Measurements from ENCODE around the gene FDXR.

Gene FDXR

DNA sequence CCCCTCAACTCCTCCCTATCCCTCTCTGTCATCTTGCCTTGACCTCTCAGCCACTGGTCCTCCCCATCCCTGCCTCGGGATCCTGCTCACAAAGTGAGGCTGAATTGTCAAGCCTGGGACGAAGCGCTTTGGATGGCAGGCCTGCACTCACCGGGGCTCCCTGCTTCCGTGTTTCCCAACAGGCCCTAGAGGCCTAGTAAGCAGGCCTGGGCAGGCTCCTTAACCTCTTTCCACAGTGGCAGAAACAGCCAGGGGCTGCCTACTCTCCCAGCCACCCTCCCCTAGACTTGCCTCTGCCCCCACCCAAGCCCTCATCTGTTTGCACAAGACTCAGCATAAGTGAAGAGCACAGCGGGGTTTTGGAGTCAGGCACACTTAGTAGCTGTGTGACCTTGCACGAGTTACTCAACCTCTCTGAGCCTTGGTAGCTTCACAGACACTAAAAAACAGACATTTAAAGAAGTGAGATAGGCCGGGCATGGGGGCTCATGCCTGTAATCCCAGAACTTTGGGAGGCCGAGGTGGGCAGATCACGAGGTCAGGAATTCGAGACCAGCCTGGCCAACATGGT lies 25.7 kb upstream of the FDXR start:
- no peak for DNase-seq

DNA sequence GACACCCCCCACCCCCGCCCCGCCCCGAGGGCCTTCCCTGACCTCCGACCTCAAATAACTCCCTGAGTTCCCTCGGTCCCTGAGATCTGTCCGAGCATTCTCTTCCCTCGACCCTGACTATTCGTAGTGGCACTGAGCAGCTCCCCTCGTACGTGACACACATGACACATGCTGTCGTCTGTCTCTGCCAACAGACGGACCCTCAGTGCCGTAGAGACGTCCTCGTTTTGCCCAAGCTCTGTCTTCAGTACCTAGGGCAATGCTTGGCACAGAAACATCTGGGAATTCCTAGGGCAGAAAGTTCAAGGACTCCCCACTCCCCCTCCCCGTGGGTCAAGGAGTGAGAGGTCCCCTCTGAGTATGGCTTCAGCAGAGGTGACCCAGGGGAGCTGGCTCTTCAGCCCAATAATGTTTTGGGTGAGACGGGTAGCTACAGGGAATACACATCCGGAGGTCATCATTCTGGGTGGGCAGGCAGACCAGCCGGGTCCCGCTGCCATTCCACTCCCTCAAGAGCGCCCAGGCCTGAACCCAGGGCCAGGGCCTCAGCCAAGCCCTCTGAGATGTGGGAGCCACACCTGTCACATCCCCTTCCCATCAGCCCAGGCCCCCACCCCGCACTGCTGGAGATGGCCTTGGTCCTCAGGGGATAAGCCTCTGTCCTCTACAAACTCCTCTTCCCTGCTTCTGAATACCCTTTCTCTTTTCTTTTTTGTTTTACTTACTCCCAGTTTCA lies 21.3 kb upstream of the FDXR start:
- no peak for DNase-seq

DNA sequence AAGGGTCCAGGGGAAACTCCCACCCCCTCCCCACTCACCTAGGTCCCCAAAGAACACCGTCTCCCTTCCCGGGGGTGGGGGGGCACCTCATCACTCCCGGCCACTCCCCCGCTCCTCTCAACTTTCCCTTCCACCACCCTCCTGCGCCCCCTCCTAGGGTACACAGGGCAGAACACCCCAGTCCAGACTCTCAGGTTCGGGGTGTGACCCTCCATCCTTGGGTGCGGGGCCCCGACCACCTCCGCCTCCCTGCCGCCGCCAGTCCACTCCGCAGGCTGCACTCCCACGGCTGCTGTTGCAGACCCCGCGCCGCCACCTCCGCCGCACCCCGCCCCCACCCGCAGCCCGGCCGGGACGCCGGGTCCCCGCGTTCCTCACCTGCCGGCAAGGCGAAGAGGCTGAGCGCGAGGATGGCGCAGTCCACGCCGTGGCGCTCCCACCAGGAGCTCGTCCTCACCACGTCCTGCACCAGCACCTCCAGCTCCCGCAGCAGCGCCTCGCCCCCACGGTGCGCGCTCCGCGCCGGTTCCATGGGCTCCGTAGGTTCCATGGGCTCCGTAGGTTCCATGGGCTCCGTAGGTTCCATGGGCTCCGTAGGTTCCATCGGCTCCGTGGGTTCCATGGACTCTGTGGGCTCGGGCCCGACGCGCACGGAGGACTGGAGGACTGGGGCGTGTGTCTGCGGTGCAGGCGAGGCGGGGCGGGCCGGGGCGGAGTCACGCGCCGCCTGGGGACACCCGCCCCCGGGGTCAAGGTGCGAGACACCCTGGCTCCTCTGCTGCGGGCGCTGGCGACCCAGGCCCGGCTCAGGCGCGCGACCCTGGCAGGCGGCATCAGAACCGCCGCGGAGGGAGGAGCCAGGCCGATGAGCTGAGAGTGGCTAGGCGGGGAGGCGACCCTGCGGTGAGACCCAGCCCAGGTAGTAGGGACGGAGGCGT lies 20.4 kb upstream of the FDXR start, which contains the start of gene FADS6:
TSS of gene FADS6 (minus strand) at position 660 of the 938 bp plus-strand sequence. CDS start at position 622, 38 bp downstream.
- DNase-seq: no peak

DNA sequence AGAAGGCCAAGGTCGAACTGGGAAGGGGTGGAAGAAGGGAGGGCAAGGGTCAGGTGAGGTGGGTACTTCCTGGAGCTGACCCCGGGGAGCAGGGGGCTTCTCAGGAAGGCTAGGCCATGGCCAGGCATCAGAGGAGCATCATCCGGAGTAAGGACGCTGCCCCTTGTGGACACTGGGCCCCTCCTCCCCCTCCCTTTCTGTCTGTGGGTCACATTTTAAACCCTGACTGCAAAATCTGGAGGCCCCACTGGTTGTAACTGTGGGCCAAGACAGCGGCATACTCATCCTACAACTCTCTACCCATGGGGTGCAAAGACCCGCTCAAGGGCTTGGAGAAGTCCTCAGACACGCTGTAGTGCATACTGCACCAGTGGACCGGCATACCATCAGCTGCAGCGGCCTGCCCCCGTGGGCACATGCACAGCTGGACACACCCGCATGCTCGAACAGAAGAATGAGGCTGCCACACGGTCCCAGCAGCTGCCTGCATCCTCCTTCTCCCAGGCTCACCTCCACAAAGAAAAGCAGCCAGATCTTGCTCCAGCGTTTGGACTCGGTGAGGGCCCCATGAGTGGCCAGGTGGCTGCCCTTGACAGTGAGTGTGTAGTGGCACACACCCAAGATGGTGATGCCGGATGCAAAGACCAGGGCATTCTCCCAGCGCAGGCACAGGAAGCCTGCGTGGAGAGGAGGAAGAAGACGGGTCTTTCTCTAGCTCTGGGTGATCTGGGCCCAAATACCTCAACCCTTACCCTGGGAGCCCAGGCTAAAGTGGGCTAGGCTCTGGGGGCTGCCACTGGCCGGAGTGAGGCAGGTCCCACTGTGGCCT lies 19.4 kb upstream of the FDXR start:
- DNase-seq: no peak

DNA sequence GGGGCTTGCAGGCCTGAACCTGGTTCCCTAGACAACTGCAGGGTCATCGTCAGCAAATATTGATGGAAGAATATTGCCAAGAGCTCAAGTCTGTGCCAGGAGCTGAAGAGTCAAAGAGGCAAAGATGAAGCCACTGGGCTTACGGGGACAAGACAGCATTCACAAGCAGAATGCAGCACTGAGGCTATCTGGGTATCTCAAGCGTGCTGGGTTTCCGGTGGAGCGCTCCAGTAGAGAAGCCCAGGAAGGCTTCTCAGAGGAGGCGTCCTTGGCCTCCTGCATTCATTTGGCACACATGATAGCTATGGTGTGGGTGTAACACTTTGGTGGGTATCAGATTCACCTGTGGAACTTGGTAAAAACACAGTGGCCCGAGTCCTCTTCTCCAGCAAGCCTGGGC lies 17.8 kb upstream of the FDXR start:
- DNase-seq: no peak

DNA sequence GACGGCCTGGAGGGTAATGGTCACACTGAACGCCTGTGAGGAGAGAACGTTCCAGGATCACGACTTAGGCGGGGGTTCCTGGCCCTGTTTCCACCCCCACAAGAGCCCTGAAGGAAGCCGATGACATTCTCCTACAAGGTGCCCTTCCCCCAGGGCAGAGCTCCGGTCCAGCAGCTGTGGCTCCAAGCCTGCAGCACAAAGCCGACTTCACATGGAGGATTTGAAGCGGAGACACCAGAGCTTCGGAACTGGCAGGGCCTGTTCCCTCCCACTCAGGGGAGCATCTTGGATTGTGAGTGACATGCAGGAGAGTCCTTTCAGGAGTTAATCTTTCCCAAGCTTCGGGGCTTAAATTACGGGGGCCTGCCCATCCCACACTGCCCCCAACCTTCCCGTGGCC lies 15.7 kb upstream of the FDXR start:
- DNase-seq: no peak

DNA sequence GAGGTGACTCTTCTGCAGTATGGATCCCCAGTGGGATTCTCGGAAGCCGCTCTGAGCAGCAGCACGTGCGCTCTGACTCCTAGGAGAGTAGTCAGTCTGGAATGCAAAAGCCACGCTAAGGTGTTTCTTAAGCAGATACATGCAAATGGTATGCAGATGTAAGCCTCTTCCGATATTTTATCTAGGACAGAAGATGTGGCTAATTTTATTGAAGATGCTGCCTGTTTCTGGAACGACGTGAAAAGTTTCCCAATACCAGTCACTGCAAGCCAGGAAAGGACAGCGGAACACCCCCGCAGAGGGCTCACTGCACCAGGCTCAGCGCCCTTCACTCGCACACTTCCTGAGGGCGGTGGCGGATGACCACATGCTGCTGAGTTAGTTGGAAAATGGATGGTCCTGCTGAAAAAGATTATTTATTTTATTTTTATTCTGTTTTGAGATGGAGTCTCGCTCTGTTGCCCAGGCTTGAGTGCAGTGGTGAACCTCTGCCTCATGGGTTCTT lies 10.5 kb upstream of the FDXR start:
- DNase-seq: no peak

DNA sequence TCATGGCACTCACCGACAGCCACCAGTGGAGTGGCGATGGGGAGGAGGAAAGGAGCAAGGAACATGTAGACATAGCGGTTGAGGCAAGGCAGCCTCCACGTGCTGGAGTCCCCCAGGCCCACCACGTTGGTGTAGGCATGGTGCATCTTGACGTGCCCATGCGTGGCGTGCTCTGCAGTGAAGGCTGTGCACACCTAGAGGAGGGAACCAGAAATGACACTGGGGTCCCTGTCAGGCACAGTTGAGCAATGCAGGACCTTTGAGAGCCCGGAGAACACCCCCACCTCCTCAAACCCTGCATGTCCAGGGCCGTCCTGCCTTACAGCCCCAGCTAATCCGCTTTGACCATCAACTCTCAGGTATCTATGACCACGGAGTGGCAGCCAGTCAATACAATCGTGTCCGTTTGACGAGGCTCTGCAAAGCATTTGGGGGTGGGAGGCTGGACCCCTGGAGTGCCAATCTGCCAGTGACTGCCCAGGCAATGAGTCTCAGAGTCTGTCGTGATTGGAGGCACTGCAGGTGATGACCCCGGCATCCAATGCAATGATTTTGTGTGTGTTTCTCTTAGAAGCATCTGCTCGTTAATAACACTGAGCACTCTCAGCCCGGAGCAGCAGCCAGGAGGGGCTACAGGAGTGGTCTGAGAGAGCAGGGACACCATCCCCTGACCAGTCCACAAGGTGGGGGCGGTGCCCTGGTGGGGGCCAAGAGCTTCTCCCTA lies 9.9 kb upstream of the FDXR start:
- no peak for DNase-seq

DNA sequence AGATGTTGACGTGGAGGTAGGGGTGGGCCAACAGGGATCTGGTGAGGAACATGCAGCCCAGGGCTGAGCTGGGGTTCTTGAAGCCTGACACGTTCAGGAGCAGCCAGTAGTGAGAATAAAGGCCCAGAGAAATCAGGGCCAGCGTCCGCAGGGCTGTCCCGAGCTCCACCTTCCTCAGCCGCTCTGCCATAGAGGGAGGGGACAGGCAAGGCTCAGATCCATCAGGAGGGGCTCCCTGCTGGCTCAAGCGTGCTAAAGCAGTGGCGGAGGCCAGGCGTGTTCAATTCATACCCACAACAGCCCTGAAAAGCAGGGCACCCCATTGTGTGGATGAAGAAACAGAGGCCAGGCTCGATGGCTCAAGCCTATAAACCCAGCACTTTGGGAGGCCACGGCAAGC lies 8.3 kb upstream of the FDXR start:
- no peak for DNase-seq

DNA sequence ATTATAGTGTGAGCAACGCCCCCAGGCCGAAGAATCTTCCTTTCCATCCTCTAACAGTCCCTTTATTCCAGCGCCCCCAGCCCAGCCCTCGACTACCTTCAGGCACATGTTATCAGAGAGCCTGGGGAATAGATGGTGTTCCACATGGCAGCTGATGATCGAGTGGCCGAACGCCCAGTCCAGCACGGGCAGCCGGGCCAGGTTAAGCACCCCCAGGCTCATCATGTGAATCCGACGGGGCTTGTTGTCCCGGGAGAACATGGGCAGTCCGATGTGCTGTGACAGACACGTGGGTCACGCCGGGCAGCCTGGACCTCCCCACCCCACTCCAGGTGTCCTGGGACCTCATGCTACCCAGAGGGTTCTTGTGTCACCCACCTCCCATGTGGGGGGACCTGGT lies 6.5 kb upstream of the FDXR start:
- no peak for DNase-seq

DNA sequence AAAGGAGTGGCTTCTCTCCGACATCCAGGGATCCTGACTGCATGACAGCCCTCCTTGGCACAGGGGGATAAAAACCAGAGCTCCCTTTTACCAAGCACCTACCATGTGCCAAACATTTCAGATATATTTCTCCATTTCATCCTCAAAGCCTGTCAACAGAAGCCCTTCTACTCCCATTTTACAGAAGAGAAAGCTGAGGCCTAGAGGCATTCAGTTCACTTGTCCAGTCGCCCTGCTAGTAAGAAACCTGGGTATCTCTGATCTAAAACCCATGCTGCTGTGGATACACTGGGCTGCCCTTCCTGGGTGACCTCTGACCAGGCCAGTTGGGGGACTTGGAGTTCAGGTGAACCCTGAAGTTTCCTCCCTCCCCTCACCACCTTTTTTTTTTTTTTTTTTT lies 5.9 kb upstream of the FDXR start:
- no peak for DNase-seq

DNA sequence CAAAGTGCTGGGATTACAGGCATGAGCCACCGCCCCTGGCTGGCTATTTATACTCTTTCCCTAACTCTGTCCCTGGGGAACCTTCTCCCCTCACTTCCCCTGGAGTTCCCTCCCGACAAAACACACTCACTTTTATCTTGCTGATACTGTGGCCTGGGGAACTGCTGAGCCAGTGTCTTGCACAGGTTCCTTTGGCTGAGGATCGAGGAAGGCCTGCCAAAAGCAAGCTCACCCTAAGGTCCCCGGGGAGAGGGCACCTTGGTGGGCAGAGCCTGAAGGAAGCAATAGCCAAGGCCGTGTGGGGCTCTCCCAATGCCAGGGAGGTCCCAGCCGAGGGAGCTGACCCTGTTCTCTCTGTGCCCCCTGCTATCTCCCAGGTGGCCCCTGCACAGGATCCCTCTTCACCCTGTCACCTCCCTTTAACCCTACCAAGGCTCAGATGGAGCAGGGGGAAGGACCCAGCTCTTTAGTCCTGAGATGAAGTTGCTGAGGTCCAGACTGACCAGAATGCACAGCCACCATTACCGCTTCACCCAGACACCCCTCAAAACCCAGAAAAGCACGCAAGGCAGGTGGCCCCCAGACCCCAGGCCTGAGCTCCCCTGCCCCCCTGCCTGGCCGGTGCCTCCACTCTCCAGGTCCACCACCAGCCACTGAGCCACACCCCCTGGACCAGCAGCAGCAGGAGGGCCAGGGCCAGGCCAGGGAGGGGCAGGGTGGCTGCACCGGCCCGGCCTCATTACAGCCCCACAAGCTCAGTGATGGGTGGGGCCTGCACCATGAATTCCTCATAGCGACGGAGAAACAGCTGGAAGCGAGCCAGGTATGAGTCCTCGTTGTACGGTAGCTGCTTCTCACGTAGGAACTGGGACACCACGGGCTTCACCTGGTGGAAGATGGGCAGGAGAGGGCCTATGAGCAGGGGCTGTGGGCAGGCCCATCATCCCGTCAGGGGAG lies 5.1 kb upstream of the FDXR start:
- no peak for DNase-seq

DNA sequence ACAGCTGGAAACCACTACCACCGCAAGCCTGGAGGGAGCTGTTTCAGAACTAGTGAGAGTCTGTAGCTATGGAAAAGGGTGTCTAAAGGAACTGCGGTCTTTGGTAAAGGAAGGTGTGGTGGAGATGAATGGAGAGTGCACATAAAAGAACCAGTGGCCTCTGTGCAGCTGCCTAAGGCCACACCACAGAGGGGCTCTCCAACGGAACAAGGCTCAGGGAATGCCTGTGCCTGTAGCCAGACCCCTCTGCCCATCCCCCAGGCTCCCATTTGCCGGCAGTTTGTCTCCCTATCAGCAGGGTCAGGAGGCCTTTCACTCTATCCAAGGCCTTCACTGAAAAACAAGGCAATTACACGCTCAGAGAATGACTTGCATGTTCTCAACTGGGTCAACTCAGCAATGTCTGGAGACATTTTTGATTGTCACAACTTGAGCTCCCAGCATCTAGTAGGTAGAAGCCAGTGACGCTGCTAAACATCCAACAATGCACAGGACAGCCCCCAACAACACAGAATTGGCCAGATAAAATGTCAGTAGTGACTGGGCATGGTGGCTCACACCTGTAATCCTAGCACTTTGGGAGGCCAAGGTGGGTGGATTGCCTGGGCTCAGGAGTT lies 3.3 kb upstream of the FDXR start:
- no peak for DNase-seq

DNA sequence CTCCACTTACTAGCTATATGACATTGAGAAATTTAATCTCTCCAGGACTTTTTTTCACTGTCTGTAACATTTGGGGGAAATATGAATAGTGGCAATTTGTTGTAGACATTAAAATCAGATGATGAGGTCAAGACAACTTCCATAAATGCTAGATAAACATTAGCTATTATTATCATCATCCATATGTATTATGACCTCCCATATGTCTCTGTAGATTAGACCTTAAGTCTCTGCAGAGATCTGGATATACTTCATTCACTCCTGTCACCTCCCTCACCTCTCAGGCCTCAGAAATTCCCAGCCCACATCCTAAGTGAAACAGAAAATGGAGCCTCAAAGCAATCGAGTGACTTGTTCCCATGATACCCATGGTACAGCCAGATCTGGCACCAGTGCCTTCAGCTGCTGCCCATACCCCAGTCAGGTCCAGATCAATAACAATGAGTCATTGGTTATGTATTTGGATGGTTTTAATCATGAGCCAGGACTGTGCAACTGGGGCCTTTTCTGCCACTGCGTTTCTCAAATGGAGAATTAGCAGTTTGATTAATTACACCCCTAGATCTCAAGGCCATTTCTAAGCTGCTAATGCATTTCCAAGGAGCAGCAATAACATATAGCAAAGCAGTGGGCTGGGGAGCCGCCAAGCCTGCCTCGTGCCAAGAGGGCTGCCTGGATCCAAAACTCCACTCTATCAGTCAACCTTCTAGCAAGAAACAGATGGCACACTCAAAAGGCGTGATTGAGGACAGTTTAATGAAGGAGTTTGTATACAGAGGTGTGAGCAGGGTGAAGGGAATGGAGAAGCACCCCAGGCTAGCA lies 2.6 kb upstream of the FDXR start:
- no peak for DNase-seq

DNA sequence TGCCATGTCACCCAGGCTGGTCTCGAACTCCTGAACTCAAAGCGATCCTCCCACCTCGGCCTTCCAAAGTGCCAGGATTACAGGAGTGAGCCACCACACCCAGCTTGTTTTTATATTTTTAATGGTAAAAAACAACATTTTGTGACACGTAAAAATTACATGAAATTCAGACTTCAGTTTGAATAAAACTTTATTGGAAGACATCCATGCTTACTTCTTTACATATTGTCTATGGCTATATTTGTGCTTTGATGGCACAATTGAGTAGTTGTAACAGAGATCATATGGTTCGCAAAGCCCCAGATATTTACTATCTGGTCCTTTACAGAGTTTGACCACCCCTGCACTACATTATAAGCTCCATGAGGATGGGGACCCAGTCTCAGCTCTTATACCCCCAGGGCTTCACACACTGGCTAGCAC lies 1.8 kb upstream of the FDXR start:
- DNase-seq: no peak

DNA sequence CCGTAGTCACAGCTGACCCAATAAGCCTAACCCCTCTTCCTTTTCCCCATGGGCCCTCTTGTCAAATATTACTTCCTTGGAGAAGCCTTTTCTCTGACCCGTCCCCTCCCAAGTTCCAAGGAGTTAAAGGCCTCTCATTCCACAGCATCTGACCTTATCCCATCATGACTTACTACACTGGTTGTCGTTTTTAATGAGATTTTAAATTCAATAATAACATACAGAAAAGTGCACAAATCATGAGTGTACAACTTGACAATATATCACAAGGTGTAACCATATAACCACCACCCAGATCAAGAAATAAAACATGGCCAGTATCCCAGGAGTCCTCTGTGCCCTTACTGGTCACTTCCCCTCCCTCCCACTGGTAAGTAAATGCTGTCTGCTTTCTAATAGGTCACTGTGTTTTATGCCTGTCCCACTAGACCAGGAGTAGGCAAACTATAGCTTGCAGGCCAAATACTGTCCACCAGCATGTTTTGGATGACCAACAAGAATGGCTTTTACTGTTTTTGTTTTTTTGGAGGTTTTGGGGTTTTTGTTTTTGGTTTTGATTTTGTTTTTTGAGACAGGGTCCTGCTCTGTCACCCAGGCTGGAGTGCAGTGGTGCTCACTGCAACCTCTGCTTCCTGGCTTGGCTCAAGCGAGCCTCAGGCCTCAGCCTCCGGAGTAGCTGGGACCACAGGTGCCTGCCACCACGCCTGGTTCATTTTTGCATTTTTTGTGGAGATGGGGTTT lies 1.2 kb upstream of the FDXR start:
- no peak for DNase-seq

DNA sequence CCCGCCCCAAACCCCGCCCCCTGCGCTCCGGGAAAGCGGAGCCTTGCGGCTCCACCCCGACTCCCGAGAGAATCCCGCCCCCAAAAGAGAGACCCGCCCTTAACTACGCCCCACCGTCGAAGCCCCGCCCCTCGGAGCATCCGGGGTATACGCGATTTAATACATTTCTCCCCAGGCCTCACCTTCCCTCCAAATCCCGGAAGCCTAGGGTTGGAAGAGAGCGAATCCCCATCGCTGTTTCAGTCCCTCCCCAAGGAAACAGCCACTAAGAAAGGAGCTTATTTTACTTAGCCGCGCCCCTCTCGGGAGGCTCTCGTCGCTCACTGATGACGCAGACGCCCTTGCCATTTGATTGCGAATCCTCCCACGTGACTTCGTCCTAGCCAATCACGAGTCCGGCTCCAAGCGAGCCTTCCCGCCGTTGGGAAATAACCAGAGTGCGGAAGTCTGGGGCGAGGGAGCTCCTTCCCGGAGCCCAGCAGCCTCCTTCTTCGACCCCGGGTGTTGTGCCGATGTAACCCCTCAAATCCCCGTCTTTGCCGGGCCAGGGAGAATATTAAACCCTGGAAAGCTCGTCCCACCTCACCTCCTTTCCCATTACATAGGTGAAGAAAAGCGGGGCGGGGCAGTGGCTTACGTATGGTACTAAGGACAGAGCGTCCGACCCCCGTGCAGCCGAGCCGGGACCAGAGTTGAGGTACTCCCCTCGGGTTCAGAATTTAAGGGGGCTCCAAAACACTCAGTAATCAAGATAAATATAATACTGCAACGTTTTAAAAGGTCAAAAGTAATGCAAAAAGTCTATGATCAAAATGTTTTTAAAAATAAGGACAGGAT lies 461 bp upstream of the FDXR start:
- peak; percentile 100 for DNase-seq

All from femur (tissue), 1 donor.